ENCODE measurements around the gene HADHB. TPM values are rescaled to one million over a fixed set of nuclear protein-coding genes. Genes with fewer than 3 reads are reported as not detected.

Gene HADHB
- total and polyA plus RNA-seq, 2 of the 13 experiments (the other 11 are each of a cell fraction or from before 2014, with no cell fraction given) = 112 to 238 TPM

DNA sequence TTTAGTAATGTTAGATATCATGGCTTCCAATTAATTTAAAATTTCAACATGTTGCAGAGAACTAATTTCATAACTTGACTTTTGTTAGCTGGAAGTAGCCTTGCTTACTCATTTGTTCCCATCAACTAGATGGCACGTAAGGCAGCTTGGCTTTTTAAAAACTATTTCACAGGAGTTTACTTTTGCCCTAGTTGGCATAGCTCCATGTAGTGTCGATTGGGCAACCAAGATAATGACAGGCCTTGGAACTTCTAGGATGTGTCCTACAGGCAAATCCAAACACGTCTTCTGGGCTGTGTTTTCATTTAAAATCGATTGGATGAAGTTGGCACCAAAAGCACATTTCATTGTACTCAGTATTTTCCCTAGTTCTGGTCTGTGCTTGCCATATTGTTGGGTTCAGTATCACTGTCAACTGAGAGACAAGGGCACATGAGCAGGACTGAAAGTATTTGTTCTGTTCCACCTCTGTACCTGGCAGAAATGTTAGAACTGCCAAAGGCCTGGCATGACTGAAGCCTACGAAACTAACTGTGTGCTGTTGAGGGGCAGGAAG, 29.4 kb downstream of the HADHB start (continued):
- TF ChIP-seq, protein P1, sequence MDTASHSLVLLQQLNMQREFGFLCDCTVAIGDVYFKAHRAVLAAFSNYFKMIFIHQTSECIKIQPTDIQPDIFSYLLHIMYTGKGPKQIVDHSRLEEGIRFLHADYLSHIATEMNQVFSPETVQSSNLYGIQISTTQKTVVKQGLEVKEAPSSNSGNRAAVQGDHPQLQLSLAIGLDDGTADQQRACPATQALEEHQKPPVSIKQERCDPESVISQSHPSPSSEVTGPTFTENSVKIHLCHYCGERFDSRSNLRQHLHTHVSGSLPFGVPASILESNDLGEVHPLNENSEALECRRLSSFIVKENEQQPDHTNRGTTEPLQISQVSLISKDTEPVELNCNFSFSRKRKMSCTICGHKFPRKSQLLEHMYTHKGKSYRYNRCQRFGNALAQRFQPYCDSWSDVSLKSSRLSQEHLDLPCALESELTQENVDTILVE (CRISPR knock-in tag; IDR thresholded peaks at IDR 0.05) = peak; percentile 61; the same call in 1 of the 2 replicates
- TF ChIP-seq SMAD3 (CRISPR knock-in tag; IDR thresholded peaks at IDR 0.05) (peak; percentile 55; the same call in 1 of the 2 replicates), NFIC (IDR thresholded peaks at IDR 0.05; ENCODE audit: low read length) (peak; percentile 92), FOXA1 (IDR thresholded peaks at IDR 0.05) (no peak), FOXA1 (CRISPR knock-in tag; IDR thresholded peaks at IDR 0.05) (peak; percentile 46; the same call in 1 of the 2 replicates), FOXA3 (CRISPR knock-in tag; IDR thresholded peaks at IDR 0.05) (peak; percentile 75), ZNF614 (CRISPR knock-in tag; IDR thresholded peaks at IDR 0.05; ENCODE audit: borderline replicate concordance) (peak; percentile 53; the same call in 1 of the 2 replicates), SAP130 (CRISPR knock-in tag; IDR thresholded peaks at IDR 0.05; ENCODE audit: low read depth) (0 out of 2 replicates have a peak, but pooled peaks have one; percentile 15), CREM (IDR thresholded peaks at IDR 0.05) (peak; percentile 47; the same call in 1 of the 2 replicates), CREM (CRISPR knock-in tag; IDR thresholded peaks at IDR 0.05) (no peak), CBX5 (CRISPR knock-in tag; IDR thresholded peaks at IDR 0.05; ENCODE audit: borderline replicate concordance) (peak; percentile 49; the same call in 1 of the 2 replicates), NR2F6 (IDR thresholded peaks at IDR 0.05) (no peak), NR2F6 (CRISPR knock-in tag; IDR thresholded peaks at IDR 0.05) (0 out of 2 replicates have a peak, but pooled peaks have one; percentile 19), RARA (CRISPR knock-in tag; IDR thresholded peaks at IDR 0.05) (peak; percentile 28; the same call in 1 of the 2 replicates), FOXK1 (CRISPR knock-in tag; IDR thresholded peaks at IDR 0.05; ENCODE audit: borderline replicate concordance, low read depth) (peak; percentile 63; the same call in 1 of the 2 replicates), NR2C2 (CRISPR knock-in tag; IDR thresholded peaks at IDR 0.05; ENCODE audit: borderline replicate concordance) (peak; percentile 36; the same call in 1 of the 2 replicates), CHD4 (IDR thresholded peaks at IDR 0.05; ENCODE audit: borderline replicate concordance, low read length) (no peak), ZNF12 (CRISPR knock-in tag; IDR thresholded peaks at IDR 0.05) (no peak), REXO4 (CRISPR knock-in tag; IDR thresholded peaks at IDR 0.05; ENCODE audit: borderline replicate concordance) (no peak), RXRB (CRISPR knock-in tag; IDR thresholded peaks at IDR 0.05; ENCODE audit: borderline replicate concordance) (peak; percentile 100), FOXP1 (IDR thresholded peaks at IDR 0.05) (no peak), FOXP1 (CRISPR knock-in tag; IDR thresholded peaks at IDR 0.05) (peak; percentile 52; the same call in 1 of the 2 replicates), ZNF644 (CRISPR knock-in tag; IDR thresholded peaks at IDR 0.05; ENCODE audit: low read depth) (peak; percentile 80; the same call in 1 of the 2 replicates)
- TF ChIP-seq, protein P2, sequence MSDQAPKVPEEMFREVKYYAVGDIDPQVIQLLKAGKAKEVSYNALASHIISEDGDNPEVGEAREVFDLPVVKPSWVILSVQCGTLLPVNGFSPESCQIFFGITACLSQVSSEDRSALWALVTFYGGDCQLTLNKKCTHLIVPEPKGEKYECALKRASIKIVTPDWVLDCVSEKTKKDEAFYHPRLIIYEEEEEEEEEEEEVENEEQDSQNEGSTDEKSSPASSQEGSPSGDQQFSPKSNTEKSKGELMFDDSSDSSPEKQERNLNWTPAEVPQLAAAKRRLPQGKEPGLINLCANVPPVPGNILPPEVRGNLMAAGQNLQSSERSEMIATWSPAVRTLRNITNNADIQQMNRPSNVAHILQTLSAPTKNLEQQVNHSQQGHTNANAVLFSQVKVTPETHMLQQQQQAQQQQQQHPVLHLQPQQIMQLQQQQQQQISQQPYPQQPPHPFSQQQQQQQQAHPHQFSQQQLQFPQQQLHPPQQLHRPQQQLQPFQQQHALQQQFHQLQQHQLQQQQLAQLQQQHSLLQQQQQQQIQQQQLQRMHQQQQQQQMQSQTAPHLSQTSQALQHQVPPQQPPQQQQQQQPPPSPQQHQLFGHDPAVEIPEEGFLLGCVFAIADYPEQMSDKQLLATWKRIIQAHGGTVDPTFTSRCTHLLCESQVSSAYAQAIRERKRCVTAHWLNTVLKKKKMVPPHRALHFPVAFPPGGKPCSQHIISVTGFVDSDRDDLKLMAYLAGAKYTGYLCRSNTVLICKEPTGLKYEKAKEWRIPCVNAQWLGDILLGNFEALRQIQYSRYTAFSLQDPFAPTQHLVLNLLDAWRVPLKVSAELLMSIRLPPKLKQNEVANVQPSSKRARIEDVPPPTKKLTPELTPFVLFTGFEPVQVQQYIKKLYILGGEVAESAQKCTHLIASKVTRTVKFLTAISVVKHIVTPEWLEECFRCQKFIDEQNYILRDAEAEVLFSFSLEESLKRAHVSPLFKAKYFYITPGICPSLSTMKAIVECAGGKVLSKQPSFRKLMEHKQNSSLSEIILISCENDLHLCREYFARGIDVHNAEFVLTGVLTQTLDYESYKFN (CRISPR knock-in tag; conservative IDR thresholded peaks at IDR 0.05) = peak; percentile 49; the same call in 1 of the 2 replicates
- TF ChIP-seq, protein P3, sequence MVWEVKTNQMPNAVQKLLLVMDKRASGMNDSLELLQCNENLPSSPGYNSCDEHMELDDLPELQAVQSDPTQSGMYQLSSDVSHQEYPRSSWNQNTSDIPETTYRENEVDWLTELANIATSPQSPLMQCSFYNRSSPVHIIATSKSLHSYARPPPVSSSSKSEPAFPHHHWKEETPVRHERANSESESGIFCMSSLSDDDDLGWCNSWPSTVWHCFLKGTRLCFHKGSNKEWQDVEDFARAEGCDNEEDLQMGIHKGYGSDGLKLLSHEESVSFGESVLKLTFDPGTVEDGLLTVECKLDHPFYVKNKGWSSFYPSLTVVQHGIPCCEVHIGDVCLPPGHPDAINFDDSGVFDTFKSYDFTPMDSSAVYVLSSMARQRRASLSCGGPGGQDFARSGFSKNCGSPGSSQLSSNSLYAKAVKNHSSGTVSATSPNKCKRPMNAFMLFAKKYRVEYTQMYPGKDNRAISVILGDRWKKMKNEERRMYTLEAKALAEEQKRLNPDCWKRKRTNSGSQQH (CRISPR knock-in tag; IDR thresholded peaks at IDR 0.05; ENCODE audit: low read depth) = peak; percentile 63; the same call in 1 of the 2 replicates
- TF ChIP-seq, protein P4, sequence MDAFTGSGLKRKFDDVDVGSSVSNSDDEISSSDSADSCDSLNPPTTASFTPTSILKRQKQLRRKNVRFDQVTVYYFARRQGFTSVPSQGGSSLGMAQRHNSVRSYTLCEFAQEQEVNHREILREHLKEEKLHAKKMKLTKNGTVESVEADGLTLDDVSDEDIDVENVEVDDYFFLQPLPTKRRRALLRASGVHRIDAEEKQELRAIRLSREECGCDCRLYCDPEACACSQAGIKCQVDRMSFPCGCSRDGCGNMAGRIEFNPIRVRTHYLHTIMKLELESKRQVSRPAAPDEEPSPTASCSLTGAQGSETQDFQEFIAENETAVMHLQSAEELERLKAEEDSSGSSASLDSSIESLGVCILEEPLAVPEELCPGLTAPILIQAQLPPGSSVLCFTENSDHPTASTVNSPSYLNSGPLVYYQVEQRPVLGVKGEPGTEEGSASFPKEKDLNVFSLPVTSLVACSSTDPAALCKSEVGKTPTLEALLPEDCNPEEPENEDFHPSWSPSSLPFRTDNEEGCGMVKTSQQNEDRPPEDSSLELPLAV (CRISPR knock-in tag; conservative IDR thresholded peaks at IDR 0.05; ENCODE audit: low read depth) = no peak
